Activated naive CD4-positive, alpha-beta T cell treated with anti-CD3 and anti-CD28 coated beads, Interleukin-2, amount 10 ng/mL, durations not matched to agents 5 hours and 36 hours (primary cell): ENCODE results near the gene IYD. TPM values are rescaled to one million over a fixed set of nuclear protein-coding genes. Genes with fewer than 3 reads are reported as not detected.

Experiments used
- total RNA-seq, 2 experiments: library from RNA; stranded (reverse); gene quantifications; one replicate each; pipeline ENCODE4 v1.2.3, GENCODE V29; 2021

Gene IYD
- total RNA-seq: not detected

GRCh38 chr6:150368762-150369161 is at the start of gene IYD:
TSS of gene IYD (plus strand) at chr6:150369012. CDS start at chr6:150369032, 20 bp downstream.

Other genes starting within 250 kb of the IYD start
- gene PPP1R14C, start 226.0 kb upstream of the IYD start, total RNA-seq: not detected
- 1 to 10 TPM in 1 of 2 experiments, under 1 TPM in 1; 0.43 to 1.2 TPM for gene PLEKHG1, start 230.9 kb downstream of the IYD start, total RNA-seq